NCI-H460 (cell line): ENCODE measurements around the gene GGN. TPM values are rescaled to one million over a fixed set of nuclear protein-coding genes. Genes with fewer than 3 reads are reported as not detected.
"Not testable (repeated sequence)": the region's sequence is repeated elsewhere in the genome, so short reads cannot be mapped to it uniquely, and the experiment has no call there.

ENCODE experiments used
- DNase-seq: peaks from one replicate; pipeline ENCODE4 v3.0.0-alpha.2; 2016; ENCODE audit warnings: low read depth; ENCODE audit errors: extremely low read depth
- total RNA-seq: library from RNA; depleted of rRNA; stranded (reverse); fragments of >200 nt; shearing (Covaris generic); gene quantifications from 2 replicates; pipeline ENCODE4 v1.2.3, GENCODE V29; 2014

The GGN gene
- total RNA-seq, 1 experiment from 2014 or later, result 0.17 TPM

- no peak for DNase-seq
Measured at GRCh38 chr19:38412961-38413360, 25.1 kb upstream of the GGN start.

- no peak for DNase-seq
Measured at GRCh38 chr19:38412491-38412890, 24.7 kb upstream of the GGN start.

- not testable (repeated sequence) for DNase-seq
Measured at GRCh38 chr19:38411898-38412297, 24.1 kb upstream of the GGN start.

GRCh38 chr19:38411041-38411712 lies 23.3 kb upstream of the GGN start:
- no peak for DNase-seq

GRCh38 chr19:38410407-38410806 lies 22.6 kb upstream of the GGN start:
- not testable (repeated sequence) for DNase-seq

GRCh38 chr19:38409631-38410133 lies 21.8 kb upstream of the GGN start:
- no peak for DNase-seq

GRCh38 chr19:38405276-38405675 lies 17.4 kb upstream of the GGN start:
- DNase-seq, result no peak

GRCh38 chr19:38404858-38405257 lies 17.0 kb upstream of the GGN start:
- DNase-seq, result no peak

GRCh38 chr19:38402967-38403674 lies 15.3 kb upstream of the GGN start, which contains the start of gene FAM98C:
FAM98C (plus strand) TSS chr19:38403093; CDS start chr19:38403154, 61 bp downstream.
- peak; percentile 91 for DNase-seq

GRCh38 chr19:38402623-38402966 lies 14.8 kb upstream of the GGN start:
- no peak for DNase-seq

- no peak for DNase-seq
Measured at GRCh38 chr19:38401148-38401547, 13.3 kb upstream of the GGN start.

- DNase-seq, result no peak
Measured at GRCh38 chr19:38400361-38400760, 12.5 kb upstream of the GGN start.

GRCh38 chr19:38399537-38399936 lies 11.7 kb upstream of the GGN start:
- DNase-seq, result no peak

- no peak for DNase-seq
Measured at GRCh38 chr19:38399081-38399480, 11.2 kb upstream of the GGN start.

GRCh38 chr19:38395381-38396114 lies 7.7 kb upstream of the GGN start:
- DNase-seq, result no peak

GRCh38 chr19:38394488-38394887 lies 6.7 kb upstream of the GGN start:
- DNase-seq, result no peak

- DNase-seq, result no peak
Measured at GRCh38 chr19:38392707-38393308, 5.0 kb upstream of the GGN start.

GRCh38 chr19:38391911-38392464 lies 4.2 kb upstream of the GGN start:
- no peak for DNase-seq

GRCh38 chr19:38389957-38390924 lies 2.4 kb upstream of the GGN start:
- DNase-seq, result no peak
